Inflammatory macrophage treated with lipopolysaccharide for 1 hour (primary cell): Measurements from ENCODE around the gene GDF7.

Source experiments
- DNase-seq, 2 donors: peaks; one replicate each; pipeline ENCODE4 v3.0.0-alpha.2; 2020 to 2022

The GDF7 gene

GRCh38 chr2:20666304-20667150 is at the start of gene GDF7:
Gene GDF7 (plus strand): TSS chr2:20667144. CDS start chr2:20667240, 96 bp downstream.
- peak in 1 of 2 donors; percentile 13 for DNase-seq

DNA sequence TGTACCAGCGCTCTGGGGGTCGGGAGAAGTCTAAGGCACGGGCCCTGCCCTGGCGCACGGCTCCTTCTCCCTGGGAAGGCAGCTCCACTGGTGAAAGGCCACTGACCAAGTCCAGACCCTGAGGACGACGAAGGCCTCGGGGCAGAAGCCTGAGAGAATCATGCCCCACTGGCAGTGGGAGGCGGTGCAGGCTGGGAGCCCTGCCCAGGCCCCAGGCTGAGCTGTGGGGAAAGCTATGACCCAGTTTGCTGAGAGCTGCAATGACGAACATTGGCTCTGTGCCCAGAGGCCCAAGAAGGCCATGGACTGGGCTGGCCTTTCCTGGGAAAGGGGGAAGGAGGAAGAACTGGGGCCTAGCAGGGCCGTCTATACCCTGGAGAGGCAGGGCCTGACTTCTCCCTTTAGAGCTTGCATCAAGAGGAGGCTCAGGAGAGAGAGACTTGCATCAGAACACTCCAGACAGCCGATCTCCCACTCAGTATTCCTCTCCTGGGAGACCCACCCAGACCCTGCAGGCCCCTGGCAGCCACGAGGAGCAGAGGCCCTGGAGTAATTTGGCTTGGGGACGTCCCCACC is 49.0 kb upstream of the GDF7 start:
- DNase-seq = peak; percentile 93 to 95

DNA sequence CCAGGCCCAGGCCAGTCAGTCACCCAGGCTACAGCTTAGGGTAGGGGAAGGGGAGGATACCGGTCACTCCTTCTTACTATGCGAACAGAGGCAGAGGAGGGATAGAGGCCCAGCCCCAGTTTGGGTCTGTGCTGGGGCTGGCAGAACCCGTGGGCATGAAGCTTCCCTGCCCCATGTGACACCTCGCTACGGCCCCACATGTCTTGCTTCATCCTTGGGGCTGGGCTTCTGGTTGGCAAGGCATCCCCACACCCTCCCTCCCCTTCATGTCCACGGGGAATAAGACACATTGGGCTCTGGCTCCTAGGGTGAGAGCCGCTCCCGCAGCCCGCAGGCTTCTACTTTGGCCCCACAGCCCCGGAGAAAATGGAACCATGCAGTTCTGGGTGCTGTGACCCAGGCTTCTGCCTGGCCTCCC is 48.5 kb upstream of the GDF7 start:
- DNase-seq = peak; percentile 20 to 56

DNA sequence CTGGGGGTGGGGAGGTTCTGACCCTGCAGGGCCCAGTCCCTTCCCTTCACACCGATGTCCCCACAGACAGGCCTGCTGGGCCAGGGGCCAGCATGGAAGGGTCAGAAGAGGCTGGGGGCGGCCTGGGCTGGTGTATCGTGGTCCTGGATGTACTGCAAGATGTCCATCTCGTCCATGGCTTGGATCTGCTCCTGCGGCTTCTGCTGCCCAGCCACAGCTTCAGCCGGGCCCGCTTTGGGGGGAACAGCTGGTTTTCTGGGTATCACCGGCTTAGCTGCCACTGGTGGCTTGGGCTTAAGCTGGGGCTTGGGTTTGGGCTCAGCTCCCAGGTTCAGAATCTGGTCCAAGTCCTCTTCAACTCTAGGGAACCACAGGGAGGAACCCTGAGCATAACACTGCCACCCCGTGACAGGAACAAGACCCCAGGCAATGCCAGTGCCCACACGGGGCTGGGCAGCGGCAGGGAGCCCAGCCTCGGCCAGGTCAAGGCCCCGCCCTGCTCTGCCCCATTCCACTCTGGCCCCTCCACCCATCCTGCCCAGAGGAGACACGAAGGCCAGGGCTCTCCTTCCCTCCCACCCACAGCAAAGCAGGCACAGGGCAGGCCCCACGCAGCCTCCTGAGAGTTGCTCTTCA is 47.9 kb upstream of the GDF7 start:
- no peak for DNase-seq

DNA sequence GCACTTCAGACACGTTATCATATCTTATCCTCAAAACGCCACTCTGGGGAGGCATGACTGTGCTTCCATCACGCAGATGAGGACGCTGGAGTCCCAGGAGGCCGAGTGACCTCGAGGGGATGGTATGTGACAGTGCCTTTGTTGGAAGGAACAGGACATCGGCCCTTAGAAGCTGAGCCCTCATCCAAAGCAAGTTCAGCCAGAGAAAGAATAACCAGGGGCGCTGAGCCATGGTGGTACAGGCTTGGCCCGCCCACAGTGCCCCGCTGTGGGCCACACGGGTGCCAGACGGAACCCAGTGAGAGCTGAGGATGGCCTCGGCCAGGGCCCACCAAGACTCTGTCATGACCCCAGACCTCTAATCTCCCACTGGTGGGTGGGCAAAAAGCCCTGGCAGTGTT is 47.3 kb upstream of the GDF7 start:
- DNase-seq = no peak

DNA sequence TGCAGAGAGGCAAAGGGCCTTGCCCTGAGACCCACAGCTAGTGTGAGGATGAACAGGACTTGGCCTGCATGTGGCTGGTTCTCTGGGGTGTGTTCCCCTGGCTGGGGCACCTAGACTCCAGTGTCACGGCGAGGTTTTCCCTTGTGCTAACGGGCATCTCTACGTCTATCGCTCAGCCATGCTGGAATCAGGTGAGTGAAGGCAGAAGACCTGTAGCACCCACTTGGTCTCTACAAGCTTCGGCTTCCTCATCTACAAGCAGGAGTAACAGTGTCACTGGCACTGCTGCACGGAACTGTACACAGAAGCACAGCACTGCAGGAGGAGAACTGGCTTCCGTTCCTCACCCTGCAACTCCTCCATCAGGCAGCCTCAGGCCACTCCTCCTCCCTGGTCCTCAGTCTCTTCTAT is 46.7 kb upstream of the GDF7 start:
- no peak for DNase-seq

GRCh38 chr2:20620696-20621365 is 46.1 kb upstream of the GDF7 start:
- no peak for DNase-seq

DNA sequence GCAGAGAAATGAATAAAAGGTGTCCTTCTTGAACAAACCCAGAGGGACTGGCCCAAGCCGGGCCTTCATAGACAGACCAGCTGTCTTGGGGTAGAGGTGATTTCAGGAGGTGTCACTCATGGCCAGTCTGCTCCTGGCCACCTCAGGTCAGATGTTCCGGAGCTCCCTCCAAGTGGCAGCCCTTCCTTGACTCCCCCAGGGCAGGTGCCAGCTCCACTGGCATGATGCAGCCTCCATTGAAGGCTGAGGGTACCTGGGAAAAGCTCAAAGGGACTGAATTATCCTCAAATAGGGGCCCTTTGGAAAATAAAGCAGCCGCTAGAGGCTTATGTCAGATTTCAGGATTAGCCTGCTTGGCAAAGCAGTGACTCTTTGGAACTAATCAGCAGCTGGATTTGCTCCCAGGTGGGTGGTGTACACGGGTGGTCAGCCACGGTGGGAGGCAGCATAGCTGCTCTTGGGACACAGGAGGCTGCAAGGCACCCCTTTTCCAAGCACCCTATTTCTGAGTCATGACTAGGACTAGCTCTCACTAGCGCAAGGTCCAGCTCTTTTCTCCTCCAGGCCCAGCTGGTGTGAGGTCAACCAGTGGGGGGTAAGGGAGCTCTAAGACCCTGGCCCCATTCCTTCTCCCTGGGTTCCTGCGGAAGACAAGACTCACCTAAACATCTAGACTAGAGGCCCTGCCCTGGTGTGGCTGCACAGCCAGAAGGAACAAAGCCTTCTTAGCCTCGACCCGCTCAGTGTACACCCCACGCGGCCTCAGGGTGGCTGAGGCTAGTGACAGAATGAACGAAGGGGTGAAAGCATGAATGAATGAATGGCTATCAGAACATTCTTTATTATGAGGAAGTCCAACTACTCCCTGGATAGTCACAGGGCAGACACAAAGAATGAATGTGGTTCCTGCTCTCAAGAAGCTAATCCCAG is 45.3 kb upstream of the GDF7 start:
- DNase-seq = no peak

DNA sequence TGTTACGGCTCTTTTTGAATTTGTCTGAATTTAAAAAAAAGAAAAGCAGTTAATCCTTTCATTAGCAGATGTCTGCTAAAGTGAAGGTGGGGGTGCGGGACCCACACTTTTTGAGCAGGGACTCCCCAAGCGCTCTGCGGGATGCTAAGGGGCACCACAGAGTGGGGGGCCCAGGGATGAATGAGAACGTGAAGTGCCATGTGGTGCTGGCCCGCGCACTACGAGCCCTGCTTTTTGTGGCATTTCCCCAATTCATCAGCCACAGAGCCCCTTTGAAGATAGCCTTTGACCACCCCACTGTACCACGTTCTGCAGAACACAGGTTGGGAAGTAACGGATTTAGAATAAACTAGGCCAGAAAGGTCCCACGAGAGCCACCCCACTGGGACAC is 44.7 kb upstream of the GDF7 start:
- no peak for DNase-seq

DNA sequence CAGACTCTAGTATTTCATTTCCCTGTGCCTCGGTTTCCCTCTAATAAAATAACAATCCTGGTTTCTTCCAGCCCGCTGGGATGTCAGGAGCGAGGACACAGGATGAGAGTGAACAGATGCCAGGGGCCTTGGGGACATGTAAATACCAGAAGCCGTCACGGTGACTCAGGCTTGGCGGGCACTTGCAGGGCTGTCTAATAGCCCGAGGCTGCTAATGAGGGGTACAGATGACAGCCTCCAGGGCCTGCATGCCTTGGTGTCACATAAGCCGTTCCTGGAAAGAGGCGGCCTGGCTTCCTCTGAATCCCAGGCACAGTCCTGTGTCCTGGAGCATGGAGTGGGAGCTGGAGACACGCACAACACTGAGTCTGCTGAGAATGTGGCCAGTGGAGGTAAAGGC is 44.2 kb upstream of the GDF7 start:
- no peak for DNase-seq

GRCh38 chr2:20623241-20623640 is 43.7 kb upstream of the GDF7 start:
- DNase-seq = no peak

GRCh38 chr2:20623741-20624155 is 43.2 kb upstream of the GDF7 start:
- no peak for DNase-seq

GRCh38 chr2:20624156-20624883 is 42.6 kb upstream of the GDF7 start:
- no peak for DNase-seq

DNA sequence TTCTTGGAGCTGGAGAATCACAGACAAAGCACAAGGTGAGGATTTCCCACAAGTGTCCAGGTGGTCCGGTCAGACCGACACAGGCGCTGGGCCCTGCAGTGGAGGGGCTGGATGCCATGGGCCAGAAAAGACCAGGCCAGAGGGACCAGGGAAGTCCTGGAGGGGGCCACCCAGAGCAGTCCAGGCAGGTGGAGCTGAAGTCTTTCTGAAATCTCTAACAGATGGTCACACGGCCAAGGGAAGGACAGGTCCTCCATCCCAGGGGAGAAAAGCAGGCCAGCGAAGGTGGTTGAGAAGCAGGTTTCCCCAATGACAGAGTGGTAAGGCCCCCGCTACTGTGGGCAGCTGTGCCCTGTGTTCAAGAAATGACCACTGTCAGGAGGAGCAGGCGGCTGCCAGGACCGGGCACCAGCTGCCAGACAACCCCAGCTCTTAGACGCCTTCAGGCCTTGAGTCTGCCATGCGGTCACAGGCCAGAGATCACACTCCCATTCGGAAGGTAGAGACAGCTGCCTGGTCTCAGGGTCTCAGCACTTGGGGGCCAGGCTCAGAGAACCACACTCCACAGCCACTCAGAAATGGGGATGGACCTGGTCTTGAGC is 42.0 kb upstream of the GDF7 start:
- DNase-seq = no peak

GRCh38 chr2:20625491-20626391 is 41.2 kb upstream of the GDF7 start:
- DNase-seq = no peak

DNA sequence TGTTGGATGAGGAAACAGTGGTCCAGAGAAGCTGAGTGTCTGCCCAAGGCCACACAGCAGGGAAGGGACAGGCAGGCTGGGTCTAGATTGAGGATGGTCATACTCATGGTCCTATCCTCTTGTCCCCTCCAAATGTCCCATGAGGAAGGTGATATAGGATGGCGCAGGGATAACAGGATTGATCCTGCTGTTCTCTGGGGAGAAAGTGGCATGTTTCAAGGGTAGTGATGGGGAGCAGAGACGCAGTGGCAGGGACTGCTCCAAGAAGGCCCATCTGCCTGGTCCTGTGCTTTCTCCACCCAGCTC is 40.6 kb upstream of the GDF7 start:
- no peak for DNase-seq

- DNase-seq = no peak
Measured at GRCh38 chr2:20626698-20627513, 40.0 kb upstream of the GDF7 start.

GRCh38 chr2:20627712-20628380 is 39.1 kb upstream of the GDF7 start:
- DNase-seq = no peak

DNA sequence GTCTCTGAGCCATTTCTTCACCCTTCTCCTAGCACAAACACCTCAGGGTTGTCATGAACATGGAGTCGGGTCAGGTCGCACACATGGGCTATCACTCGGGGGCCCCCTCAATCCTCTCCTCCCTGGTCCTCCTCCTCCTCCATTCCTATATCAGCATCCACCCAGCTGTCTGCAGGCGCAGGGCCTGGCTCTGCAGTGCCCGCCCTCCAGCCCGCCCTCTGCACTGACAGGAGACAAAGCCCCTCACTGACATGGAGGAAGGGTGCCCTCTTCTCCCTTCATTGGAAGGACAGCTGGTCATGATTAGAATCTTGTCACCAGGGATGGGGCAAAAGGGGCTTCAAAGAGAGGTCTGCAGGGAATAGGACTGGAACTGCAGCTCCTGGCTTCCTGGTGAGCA is 37.8 kb upstream of the GDF7 start:
- DNase-seq = no peak
